Tibial nerve (tissue), 3 donors: ENCODE results near the gene RAB10.

Experiments used
- CTCF ChIP-seq, 5 experiments: fragments of 200-600 bp in 3 of 5; fragments of 450-650 bp in 2 of 5; sonication (generic) in 3 of 5; IDR thresholded peaks; one replicate each; pipeline ENCODE4 v1.5.1; 2016 to 2019; ENCODE audit warnings: antibody characterized with exemption in 5 of 5, mild to moderate bottlenecking in 3 of 5, moderate library complexity in 2 of 5
- POLR2A ChIP-seq, 2 donors: fragments of 450-650 bp; IDR thresholded peaks; one replicate each; pipeline ENCODE4 v1.6.1; 2017; ENCODE audit warnings: antibody characterized with exemption in 2 of 2, mild to moderate bottlenecking in 2 of 2, moderate library complexity in 2 of 2

DNA sequence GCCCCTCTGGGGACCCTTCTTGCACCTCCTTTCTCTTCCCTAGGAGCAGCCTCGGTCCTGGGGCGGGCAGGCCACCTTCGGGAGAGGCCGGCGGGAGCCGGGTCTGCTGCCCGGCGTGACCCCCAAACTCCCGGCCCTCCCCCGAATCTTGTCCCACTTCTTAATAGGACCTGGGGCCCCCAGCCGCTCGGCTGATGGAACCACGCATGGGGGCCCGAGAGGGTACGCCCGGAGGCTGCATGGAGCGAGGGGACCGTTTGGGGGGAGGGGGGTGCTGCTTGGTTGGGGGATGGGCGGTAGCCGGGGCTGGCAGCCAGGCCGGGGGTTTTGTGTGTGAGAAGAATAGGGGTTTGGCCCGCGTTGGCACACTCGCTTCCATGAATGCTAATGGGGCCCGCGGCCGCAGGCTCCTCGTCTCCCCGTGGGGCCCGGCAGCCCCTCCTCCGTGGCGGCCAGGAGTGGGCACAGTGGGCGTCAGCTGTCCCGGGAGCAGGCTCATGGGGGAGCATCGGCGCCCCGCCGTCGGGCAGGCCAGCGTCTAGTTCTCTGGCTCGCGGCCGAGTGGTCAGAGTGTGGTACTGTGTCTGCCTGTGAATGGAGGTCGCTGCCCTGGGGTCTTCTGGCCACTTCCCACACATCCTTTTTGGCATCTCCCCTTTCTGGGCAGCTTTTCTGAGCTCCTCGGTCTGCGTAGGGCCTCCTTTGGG, 140.0 kb downstream of the RAB10 start:
- no peak for TF ChIP-seq CTCF (IDR thresholded peaks at IDR 0.05)
- TF ChIP-seq POLR2A (IDR thresholded peaks at IDR 0.05) = no peak
